H9 (cell line): Measurements from ENCODE around the gene RPLP2. TPM values are rescaled to one million over a fixed set of nuclear protein-coding genes. Genes with fewer than 3 reads are reported as not detected.

Experiments used
- DNase-seq: peaks from one replicate; pipeline ENCODE4 v3.0.0-alpha.2; 2017
- H2AFZ ChIP-seq: one replicate; pipeline ENCODE4 v1.6.1; 2013; ENCODE audit warnings: mild to moderate bottlenecking, low read length, control low read depth, moderate library complexity
- H2AK5ac ChIP-seq: 2 replicates; pipeline ENCODE4 v1.6.1; 2013; ENCODE audit warnings: low read length, control low read depth, mixed read lengths; ENCODE audit not compliant: insufficient read length
- H2BK120ac ChIP-seq: one replicate; pipeline ENCODE4 v1.6.1; 2013; ENCODE audit warnings: low read depth, mild to moderate bottlenecking, low read length, control low read depth, inconsistent platforms; ENCODE audit not compliant: poor library complexity, severe bottlenecking
- H2BK12ac ChIP-seq: 2 replicates; pipeline ENCODE4 v1.6.1; 2013; ENCODE audit warnings: low read length, control low read depth, mixed read lengths, low read depth; ENCODE audit not compliant: insufficient read length
- H2BK15ac ChIP-seq: 2 replicates; pipeline ENCODE4 v1.6.1; 2013; ENCODE audit warnings: low read depth, low read length, control low read depth
- H2BK20ac ChIP-seq: one replicate; pipeline ENCODE4 v1.6.1; 2013; ENCODE audit warnings: low read depth, mild to moderate bottlenecking, low read length, control low read depth, inconsistent platforms; ENCODE audit not compliant: poor library complexity, severe bottlenecking
- H2BK5ac ChIP-seq: 2 replicates; pipeline ENCODE4 v1.6.1; 2013; ENCODE audit warnings: low read length, control low read depth, mixed read lengths; ENCODE audit not compliant: insufficient read length
- H3K14ac ChIP-seq: 2 replicates; pipeline ENCODE4 v1.6.1; 2013; ENCODE audit warnings: low read length, control low read depth; ENCODE audit not compliant: insufficient read depth
- H3K18ac ChIP-seq: 2 replicates; pipeline ENCODE4 v1.6.1; 2013; ENCODE audit warnings: low read depth, mild to moderate bottlenecking, mixed read lengths, low read length, control low read depth; ENCODE audit not compliant: insufficient read length
- H3K23ac ChIP-seq: 2 replicates; pipeline ENCODE4 v1.6.1; 2013; ENCODE audit warnings: low read length, control low read depth, mixed read lengths, low read depth; ENCODE audit not compliant: insufficient read length
- H3K23me2 ChIP-seq: 2 replicates; pipeline ENCODE4 v1.6.1; 2013; ENCODE audit warnings: low read depth, mild to moderate bottlenecking, mixed read lengths, low read length, control low read depth; ENCODE audit not compliant: insufficient read length, poor library complexity, severe bottlenecking
- H3K27ac ChIP-seq: 2 replicates; pipeline ENCODE4 v1.5.1; 2013; ENCODE audit warnings: low read length, control low read depth, mixed read lengths, low read depth; ENCODE audit not compliant: insufficient read length
- H3K27me3 ChIP-seq: 2 replicates; pipeline ENCODE4 v1.6.1; 2013; ENCODE audit warnings: low read length, control low read depth, inconsistent platforms; ENCODE audit not compliant: insufficient read depth
- H3K4ac ChIP-seq: 2 replicates; pipeline ENCODE4 v1.6.1; 2013; ENCODE audit warnings: low read depth, mild to moderate bottlenecking, control low read depth, inconsistent platforms, low read length, moderate library complexity
- H3K4me1 ChIP-seq: 2 replicates; pipeline ENCODE4 v1.6.1; 2013; ENCODE audit warnings: low read length, control low read depth, inconsistent platforms; ENCODE audit not compliant: insufficient read depth
- H3K4me2 ChIP-seq: 2 replicates; pipeline ENCODE4 v1.6.1; 2013; ENCODE audit warnings: low read length, control low read depth, mixed read lengths; ENCODE audit not compliant: insufficient read length, insufficient read depth
- H3K56ac ChIP-seq: 2 replicates; pipeline ENCODE4 v1.6.1; 2013; ENCODE audit warnings: low read depth, mild to moderate bottlenecking, mixed read lengths, low read length, control low read depth; ENCODE audit not compliant: insufficient read length
- H3K79me1 ChIP-seq: 2 replicates; pipeline ENCODE4 v1.6.1; 2013; ENCODE audit warnings: low read depth, mild to moderate bottlenecking, moderate library complexity, low read length, control low read depth, inconsistent platforms; ENCODE audit not compliant: insufficient read depth, poor library complexity, severe bottlenecking
- H3K79me2 ChIP-seq: 2 replicates; pipeline ENCODE4 v1.6.1; 2013; ENCODE audit warnings: low read length, control low read depth, inconsistent platforms; ENCODE audit not compliant: insufficient read depth
- H3K9ac ChIP-seq: 2 replicates; pipeline ENCODE4 v1.6.1; 2013; ENCODE audit warnings: low read length, control low read depth, mixed read lengths; ENCODE audit not compliant: insufficient read length; ENCODE audit errors: extremely low read depth
- H3K9me3 ChIP-seq: one replicate; pipeline ENCODE4 v1.6.1; 2013; ENCODE audit warnings: low read depth, low read length, inconsistent platforms; ENCODE audit not compliant: control insufficient read depth
- H3T11ph ChIP-seq: one replicate; pipeline ENCODE4 v1.6.1; 2013; ENCODE audit warnings: mild to moderate bottlenecking, low read length, control low read depth, inconsistent platforms
- H4K20me1 ChIP-seq: one replicate; pipeline ENCODE4 v1.6.1; 2013; ENCODE audit not compliant: control insufficient read depth, insufficient read length, insufficient read depth
- H4K5ac ChIP-seq: 2 replicates; pipeline ENCODE4 v1.6.1; 2013; ENCODE audit warnings: low read depth, mild to moderate bottlenecking, mixed read lengths, low read length, control low read depth; ENCODE audit not compliant: insufficient read length
- H4K8ac ChIP-seq: replicated peaks from 2 replicates; pipeline ENCODE4 v1.6.1; 2013; ENCODE audit warnings: low read length, control low read depth, mixed read lengths, low read depth; ENCODE audit not compliant: insufficient read length
- H4K91ac ChIP-seq: 2 replicates; pipeline ENCODE4 v1.6.1; 2013; ENCODE audit warnings: low read depth, mild to moderate bottlenecking, moderate library complexity, mixed read lengths, low read length, control low read depth; ENCODE audit not compliant: insufficient read length
- H3K27ac Mint-ChIP-seq, 3 experiments: 2 replicates in 2 of 3; 3 replicates in 1 of 3; pipeline ENCODE4 v1.8.0; 2020 to 2021; ENCODE audit warnings: mixed read lengths in 3 of 3, mild to moderate bottlenecking in 1 of 3, moderate library complexity in 1 of 3
- H3K27me3 Mint-ChIP-seq: 2 replicates; pipeline ENCODE4 v1.8.0; 2021; ENCODE audit warnings: low read depth, mild to moderate bottlenecking, moderate library complexity, mixed read lengths
- H3K36me3 Mint-ChIP-seq, 3 experiments: 2 replicates in 2 of 3; 3 replicates in 1 of 3; pipeline ENCODE4 v1.8.0; 2020 to 2021; ENCODE audit warnings: low read depth in 3 of 3, mixed read lengths in 3 of 3; ENCODE audit not compliant: insufficient read depth in 1 of 3
- H3K4me1 Mint-ChIP-seq, 2 experiments: 2 replicates each; pipeline ENCODE4 v1.8.0; 2020; ENCODE audit warnings: mixed read lengths in 2 of 2
- H3K4me3 Mint-ChIP-seq, 2 experiments: 2 replicates in 1 of 2; 3 replicates in 1 of 2; pipeline ENCODE4 v1.8.0; 2020 to 2021; ENCODE audit warnings: mild to moderate bottlenecking in 2 of 2, mixed read lengths in 2 of 2, moderate library complexity in 1 of 2
- H3K9me3 Mint-ChIP-seq, 2 experiments: 2 replicates in 1 of 2; 3 replicates in 1 of 2; pipeline ENCODE4 v1.8.0; 2020; ENCODE audit warnings: mild to moderate bottlenecking in 2 of 2, mixed read lengths in 2 of 2, moderate library complexity in 1 of 2
- WGBS: extraction: QIAGEN DNeasy Blood & Tissue Kit; methylation state at CpG from one replicate; pipeline ENCODE4 v1.1.7; 2013; ENCODE audit warnings: missing lambda C conversion rate, low lambda C conversion rate, mixed read lengths; ENCODE audit not compliant: insufficient read length; ENCODE audit errors: extremely low coverage; 5-methylcytosine and 5-hydroxymethylcytosine counted together
- long read RNA-seq: library from polyadenylated mRNA; unstranded; transcript quantifications from one replicate; pipeline ENCODE4 v2.0.0, GENCODE V29; 2020
- total RNA-seq: library from RNA; stranded (reverse); gene quantifications from 2 replicates; pipeline ENCODE4 v1.2.1, GENCODE V29; 2021
- TF ChIP-seq, protein P1 (sequence below): fragments of 200-600 bp; sonication (generic); conservative IDR thresholded peaks from 3 replicates; pipeline ENCODE4 v1.8.0; 2021; ENCODE audit warnings: antibody characterized with exemption, mild to moderate bottlenecking

The RPLP2 gene
- 2,138 and 2,312 TPM in 2 replicates for total RNA-seq
- long read RNA-seq, transcript RPLP2-201 (5 exons, 781 nt), result major isoform, 359 of 391 reads
- long read RNA-seq, transcript RPLP2-205 (2 exons, 646 nt), result minor isoform, 5 of 391 reads
- long read RNA-seq, partial matches to known transcripts, result 5 of 391 reads
- long read RNA-seq, other reads (novel, unspliced or antisense), result 21 of 391 reads

DNA sequence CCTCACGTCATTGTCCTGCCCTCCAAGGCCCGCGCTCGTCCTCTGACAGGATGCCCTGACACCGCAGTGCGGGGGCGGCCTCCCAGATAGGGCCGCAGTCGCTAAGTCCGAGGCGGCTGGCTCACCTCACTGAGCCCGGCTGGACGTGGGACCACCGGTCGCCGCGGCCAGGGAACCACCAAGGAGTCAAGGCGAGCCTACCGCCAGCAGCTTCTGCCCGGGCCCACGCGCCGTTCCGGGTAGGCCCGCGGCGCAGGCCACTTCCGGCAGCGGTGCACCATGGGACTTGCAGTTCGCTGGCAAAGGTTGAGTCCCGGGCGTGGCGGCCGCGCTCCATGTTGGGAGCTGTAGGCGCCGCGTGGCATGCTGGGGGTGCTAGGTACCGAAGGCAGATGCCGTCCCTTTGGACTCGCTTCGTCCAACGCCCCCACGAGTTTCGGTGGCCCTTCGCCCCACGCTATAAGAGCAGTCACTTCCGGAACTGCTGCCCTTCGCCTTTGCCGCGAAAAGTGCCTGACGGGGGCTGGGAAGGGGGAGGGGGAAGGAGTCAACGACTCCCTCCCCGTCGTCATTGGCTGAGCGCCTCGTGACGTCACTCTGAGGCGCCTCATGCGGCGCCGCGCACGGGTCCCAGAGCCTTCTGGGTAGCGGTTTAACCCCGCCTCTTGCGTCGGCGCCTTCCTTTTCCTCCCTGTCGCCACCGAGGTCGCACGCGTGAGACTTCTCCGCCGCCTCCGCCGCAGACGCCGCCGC lies at the start of gene RPLP2:
Gene RPLP2, plus strand, starts transcription at position 681 of the 753 bp plus-strand sequence. CDS start 268 bp downstream, outside the sequence.
- Histone ChIP-seq H3K23me2 (peaks cover 19% of the 10 kb centered on the region), H2BK12ac (peak within 1 kb of the TSS; percentile 70), H2BK120ac (peak within 1 kb of the TSS; percentile 65), H3K9me3 (no peaks in the 10 kb centered on the region), H3K9ac (peak within 1 kb of the TSS; percentile 86), H2AK5ac (no peak within 1 kb of the TSS), H3K14ac (peak within 1 kb of the TSS; percentile 99), H3K56ac (no peak within 1 kb of the TSS), H3K79me1 (peaks cover 9% of the 10 kb centered on the region), H3K23ac (no peak within 1 kb of the TSS), H3K27me3 (no peaks in the 10 kb centered on the region), H4K91ac (no peak within 1 kb of the TSS), H2BK15ac (no peak within 1 kb of the TSS), H3K18ac (peak within 1 kb of the TSS; percentile 98), H3T11ph (no peak within 1 kb of the TSS), H2AFZ (no peak within 1 kb of the TSS), H2BK5ac (peak within 1 kb of the TSS; percentile 61), H2BK20ac (no peak within 1 kb of the TSS), H3K4ac (no peak within 1 kb of the TSS), H3K4me1 (no peaks in the 10 kb centered on the region), H3K79me2 (peaks cover 10% of the 10 kb centered on the region; the same call in 1 of the 2 replicates), H4K20me1 (no peaks in the 10 kb centered on the region), H4K8ac (no peak within 1 kb of the TSS), H3K27ac (peak within 1 kb of the TSS; percentile 6), H3K4me2 (peak within 1 kb of the TSS; percentile 92), H4K5ac (peak within 1 kb of the TSS; percentile 31)
- Mint-ChIP-seq H3K27me3 (no peaks in the 10 kb centered on the region), H3K4me1 (peaks cover 13 to 30% of the 10 kb centered on the region in 2 experiments), H3K27ac (peak within 1 kb of the TSS; percentile 99 to 100 (median 99)), H3K4me3 (peak within 1 kb of the TSS; percentile 91 to 98), H3K9me3 (no peaks in the 10 kb centered on the region), H3K36me3 (peaks cover 29 to 38% (median 29%) of the 10 kb centered on the region in 3 experiments)
- DNase-seq, result peak; percentile 96
- no CpG with 5 or more reads among the region's 81 CpGs for whole genome bisulfite sequencing
- TF ChIP-seq, protein P1, sequence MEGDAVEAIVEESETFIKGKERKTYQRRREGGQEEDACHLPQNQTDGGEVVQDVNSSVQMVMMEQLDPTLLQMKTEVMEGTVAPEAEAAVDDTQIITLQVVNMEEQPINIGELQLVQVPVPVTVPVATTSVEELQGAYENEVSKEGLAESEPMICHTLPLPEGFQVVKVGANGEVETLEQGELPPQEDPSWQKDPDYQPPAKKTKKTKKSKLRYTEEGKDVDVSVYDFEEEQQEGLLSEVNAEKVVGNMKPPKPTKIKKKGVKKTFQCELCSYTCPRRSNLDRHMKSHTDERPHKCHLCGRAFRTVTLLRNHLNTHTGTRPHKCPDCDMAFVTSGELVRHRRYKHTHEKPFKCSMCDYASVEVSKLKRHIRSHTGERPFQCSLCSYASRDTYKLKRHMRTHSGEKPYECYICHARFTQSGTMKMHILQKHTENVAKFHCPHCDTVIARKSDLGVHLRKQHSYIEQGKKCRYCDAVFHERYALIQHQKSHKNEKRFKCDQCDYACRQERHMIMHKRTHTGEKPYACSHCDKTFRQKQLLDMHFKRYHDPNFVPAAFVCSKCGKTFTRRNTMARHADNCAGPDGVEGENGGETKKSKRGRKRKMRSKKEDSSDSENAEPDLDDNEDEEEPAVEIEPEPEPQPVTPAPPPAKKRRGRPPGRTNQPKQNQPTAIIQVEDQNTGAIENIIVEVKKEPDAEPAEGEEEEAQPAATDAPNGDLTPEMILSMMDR, result no peak
